BJ (cell line): ENCODE measurements around the gene ZKSCAN4. TPM values are rescaled to one million over a fixed set of nuclear protein-coding genes. Genes with fewer than 3 reads are reported as not detected.

Source experiments
- CTCF ChIA-PET: fragments of 350-600 bp; formaldehyde crosslinking; extraction: SDS; loops from one replicate; lab custom pipeline; 2021; ENCODE audit warnings: antibody characterized with exemption, inconsistent platforms; lab: Yijun Ruan, JAX
- POLR2A ChIA-PET: fragments of 300-600 bp; sonication (Branson Sonifier 250); formaldehyde crosslinking; extraction: SDS; loops from one replicate; lab custom pipeline; 2021; ENCODE audit warnings: antibody characterized with exemption; lab: Charles Lee
- DNase-seq: peaks from one replicate; pipeline ENCODE4 v3.0.0-alpha.2; 2011; ENCODE audit warnings: low read depth
- H3K27me3 ChIP-seq: 2 replicates; pipeline ENCODE4 v1.6.0; 2011; ENCODE audit warnings: low read length; ENCODE audit not compliant: control insufficient read depth, insufficient read depth
- H3K36me3 ChIP-seq: 2 replicates; pipeline ENCODE4 v1.5.1; 2011; ENCODE audit warnings: low read length; ENCODE audit not compliant: control insufficient read depth, insufficient read depth
- H3K4me3 ChIP-seq: 2 replicates; pipeline ENCODE4 v1.5.1; 2011; ENCODE audit warnings: low read depth, mild to moderate bottlenecking, control low read depth, low read length
- CTCF ChIP-seq: IDR thresholded peaks from 2 replicates; pipeline ENCODE4 v1.5.1; 2011; ENCODE audit warnings: low read depth, mild to moderate bottlenecking, control low read depth, inconsistent platforms, low read length, moderate library complexity; ENCODE audit not compliant: insufficient read depth
- polyA plus RNA-seq: library from polyadenylated mRNA; depleted of rRNA; stranded (reverse); fragments of >200 nt; gene quantifications from 2 replicates; pipeline ENCODE4 v1.2.3, GENCODE V29; 2011

Gene ZKSCAN4
- polyA plus RNA-seq, 1 experiment, result 3.0 TPM

GRCh38 chr6:28281288-28282064 lies 29.4 kb upstream of the ZKSCAN4 start, which contains the start of gene PGBD1:
Gene PGBD1 (plus strand): TSS chr6:28281572. CDS start chr6:28283814, 2,242 bp downstream.
- POLR2A ChIA-PET, result interaction anchor here (1.4 kb wide), 1 partner anchor 14 kb away, joined by 15 read pairs; the partner anchor contains the start of gene ZSCAN26
- H3K36me3 ChIP-seq, result peaks cover 6% of the 10 kb centered on the region
- no peak for TF ChIP-seq CTCF
- no peaks in the 10 kb centered on the region for H3K27me3 ChIP-seq
- H3K4me3 ChIP-seq, result peak within 1 kb of the TSS; percentile 53
- no peak for DNase-seq
- CTCF ChIA-PET, result no interaction called here

GRCh38 chr6:28280595-28281287 lies 28.7 kb upstream of the ZKSCAN4 start:
- H3K36me3 ChIP-seq, result peaks cover 8% of the 10 kb centered on the region
- ChIA-PET CTCF (no interaction called here), POLR2A (interaction anchor here (1.4 kb wide), 1 partner anchor 13 kb away, joined by 15 read pairs; the partner anchor contains the start of gene ZSCAN26)
- no peak for TF ChIP-seq CTCF
- H3K27me3 ChIP-seq, result no peaks in the 10 kb centered on the region
- H3K4me3 ChIP-seq, result peak overlapping the region; percentile 53
- no peak for DNase-seq

- Histone ChIP-seq H3K27me3 (no peaks in the 10 kb centered on the region), H3K4me3 (no peak overlapping the region), H3K36me3 (peaks cover 14% of the 10 kb centered on the region)
- no peak for DNase-seq
- CTCF ChIA-PET, result no interaction called here
- POLR2A ChIA-PET, result no interaction called here
- TF ChIP-seq CTCF, result no peak
Observed at GRCh38 chr6:28277746-28278145, 25.7 kb upstream of the ZKSCAN4 start.

- no peak for DNase-seq
- Histone ChIP-seq H3K4me3 (no peak overlapping the region), H3K27me3 (no peaks in the 10 kb centered on the region), H3K36me3 (peaks cover 17% of the 10 kb centered on the region)
- CTCF ChIA-PET, result interaction anchor here (1.4 kb wide), 1 partner anchor 111 kb away, joined by 3 read pairs; no protein-coding TSS in a partner anchor
- TF ChIP-seq CTCF, result no peak
- POLR2A ChIA-PET, result no interaction called here
Observed at GRCh38 chr6:28274888-28275287, 22.8 kb upstream of the ZKSCAN4 start.

GRCh38 chr6:28269492-28269891 lies 17.4 kb upstream of the ZKSCAN4 start:
- ChIA-PET CTCF (no interaction called here), POLR2A (no interaction called here)
- peak; percentile 55 for DNase-seq
- Histone ChIP-seq H3K36me3 (peaks cover 11% of the 10 kb centered on the region), H3K27me3 (no peaks in the 10 kb centered on the region), H3K4me3 (no peak overlapping the region)
- no peak for TF ChIP-seq CTCF
